ENCODE measurements around the gene MYL11.

- TF ChIP-seq CTCF (IDR thresholded peaks at IDR 0.05): no peak; the same call in 2 of the 3 replicates
- no peak for TF ChIP-seq ELK1 (IDR thresholded peaks at IDR 0.05; ENCODE audit: low read depth, low read length)
- TF ChIP-seq POLR2AphosphoS2 (conservative IDR thresholded peaks at IDR 0.05; ENCODE audit: low read length): no peak
- no peak for TF ChIP-seq RFX5 (IDR thresholded peaks at IDR 0.05)
- TF ChIP-seq NPAS2 (CRISPR knock-in tag; IDR thresholded peaks at IDR 0.05; ENCODE audit: borderline replicate concordance): no peak
- TF ChIP-seq CEBPB (IDR thresholded peaks at IDR 0.05): no peak
- no peak for TF ChIP-seq MAX (IDR thresholded peaks at IDR 0.05)
- TF ChIP-seq CHD4 (IDR thresholded peaks at IDR 0.05; ENCODE audit: borderline replicate concordance): no peak
- no peak for TF ChIP-seq USF2 (IDR thresholded peaks at IDR 0.05)
These were observed 21.9 kb upstream of the MYL11 start for GRCh38 chr16:30352488-30353401.
